ENCODE results near the gene BCAR3.

GRCh38 chr1:93598861-93599439, 82.7 kb downstream of the BCAR3 start:
- no peak for TF ChIP-seq CTCF (IDR thresholded peaks at IDR 0.05; ENCODE audit: borderline replicate concordance, extremely low read depth, low read length, poor library complexity, severe bottlenecking)
- TF ChIP-seq EZH2 (IDR thresholded peaks at IDR 0.05; ENCODE audit: borderline replicate concordance, low read depth, low read length, severe bottlenecking): no peak
